SKM-1 treated with dmso at 0.1 percent for 144 hours (cell line): ENCODE data around the gene CSKMT.
"Not testable (repeated sequence)": the region's sequence is repeated elsewhere in the genome, so short reads cannot be mapped to it uniquely, and the experiment has no call there.

ENCODE experiments used
- DNase-seq: peaks from one replicate; lab custom pipeline; 2025; ENCODE audit not compliant: unreplicated experiment; lab: John Stamatoyannopoulos, UW

The CSKMT gene

GRCh38 chr11:62654297-62654696, 10.8 kb upstream of the CSKMT start:
- DNase-seq: no peak

- no peak for DNase-seq
These were observed 8.2 kb upstream of the CSKMT start for GRCh38 chr11:62656796-62657429.

- DNase-seq: peak; percentile 57
These were observed 572 bp upstream of the CSKMT start for GRCh38 chr11:62664405-62665074.

- DNase-seq: peak; percentile 43
These were observed 617 bp downstream of the CSKMT start for GRCh38 chr11:62665599-62666258.

GRCh38 chr11:62666259-62666926, 1.3 kb downstream of the CSKMT start:
- no peak for DNase-seq

GRCh38 chr11:62667460-62667859, 2.3 kb downstream of the CSKMT start:
- no peak for DNase-seq

GRCh38 chr11:62669420-62670161, 4.5 kb downstream of the CSKMT start:
- no peak for DNase-seq

- DNase-seq: peak; percentile 42
These were observed 6.1 kb downstream of the CSKMT start for GRCh38 chr11:62671236-62671607.

- DNase-seq: peak; percentile 69
These were observed 6.7 kb downstream of the CSKMT start, which contains the start of the genes LBHD1 and UQCC3 for GRCh38 chr11:62671608-62672389. Gene LBHD1, minus strand, starts transcription at chr11:62672267. Its CDS starts 2,236 bp downstream, at chr11:62670031. Gene UQCC3, plus strand, starts transcription at chr11:62671673. Its CDS starts 73 bp downstream, at chr11:62671746.

GRCh38 chr11:62673196-62673525, 8.0 kb downstream of the CSKMT start:
- no peak for DNase-seq

- DNase-seq: not testable (repeated sequence)
These were observed 10.3 kb downstream of the CSKMT start for GRCh38 chr11:62675415-62675814.

GRCh38 chr11:62676698-62677097, 11.6 kb downstream of the CSKMT start:
- no peak for DNase-seq

- DNase-seq: no peak
These were observed 12.0 kb downstream of the CSKMT start for GRCh38 chr11:62677156-62677555.

- no peak for DNase-seq
These were observed 12.6 kb downstream of the CSKMT start for GRCh38 chr11:62677714-62678113.

- no peak for DNase-seq
These were observed 13.3 kb downstream of the CSKMT start for GRCh38 chr11:62678433-62678769.

- DNase-seq: peak; percentile 81
These were observed 13.9 kb downstream of the CSKMT start, which contains the start of gene UBXN1 for GRCh38 chr11:62678770-62679696. Gene UBXN1, minus strand, starts transcription at chr11:62679073. Its CDS starts 150 bp downstream, at chr11:62678923.

GRCh38 chr11:62680825-62681240, 15.7 kb downstream of the CSKMT start:
- DNase-seq: peak; percentile 68

GRCh38 chr11:62682518-62682917, 17.4 kb downstream of the CSKMT start:
- DNase-seq: no peak
